Subcutaneous abdominal adipose tissue (tissue), 5 donors: ENCODE measurements around the gene STOML3.

Experiments used
- H3K27ac ChIP-seq: one replicate; pipeline ENCODE4 v1.7.0; 2013; ENCODE audit warnings: low read depth, mild to moderate bottlenecking, inconsistent platforms, low read length, moderate library complexity
- H3K27me3 ChIP-seq, 5 donors: one replicate each; pipeline ENCODE4 v1.7.0; 2013; ENCODE audit warnings: low read length in 5 of 5, inconsistent platforms in 1 of 5; ENCODE audit not compliant: control insufficient read depth in 5 of 5, insufficient read depth in 4 of 5
- H3K36me3 ChIP-seq, 5 donors: one replicate each; pipeline ENCODE4 v1.7.0; 2013; ENCODE audit warnings: low read length in 5 of 5; ENCODE audit not compliant: control insufficient read depth in 5 of 5, insufficient read depth in 5 of 5
- H3K4me1 ChIP-seq, 5 donors: one replicate each; pipeline ENCODE4 v1.7.0; 2013; ENCODE audit warnings: low read length in 5 of 5, mild to moderate bottlenecking in 3 of 5, moderate library complexity in 1 of 5; ENCODE audit not compliant: control insufficient read depth in 5 of 5, insufficient read depth in 5 of 5
- H3K4me3 ChIP-seq, 5 donors: one replicate each; pipeline ENCODE4 v1.7.0; 2013; ENCODE audit warnings: low read length in 5 of 5, low read depth in 1 of 5
- H3K9ac ChIP-seq, 5 donors: one replicate each; pipeline ENCODE4 v1.7.0; 2013; ENCODE audit warnings: low read length in 5 of 5, mild to moderate bottlenecking in 4 of 5, moderate library complexity in 3 of 5
- H3K9me3 ChIP-seq, 5 donors: one replicate each; pipeline ENCODE4 v1.7.0; 2013; ENCODE audit warnings: low read length in 5 of 5; ENCODE audit not compliant: control insufficient read depth in 5 of 5
- donor health status: healthy.
- donor health status: healthy.
- donor health status: healthy.
- donor health status: healthy.
- donor health status: healthy.

STOML3 gene

GRCh38 chr13:38990693-38991092 is at the start of gene STOML3:
Gene STOML3 (minus strand): TSS chr13:38990831. CDS start chr13:38990721, 110 bp downstream.
- Histone ChIP-seq H3K36me3 (no peaks in the 10 kb centered on the region), H3K9ac (no peak within 1 kb of the TSS), H3K4me1 (no peaks in the 10 kb centered on the region), H3K4me3 (no peak within 1 kb of the TSS), H3K27me3 (no peaks in the 10 kb centered on the region), H3K27ac (no peak within 1 kb of the TSS), H3K9me3 (no peaks in the 10 kb centered on the region)

GRCh38 chr13:39040206-39040605 is 49.6 kb upstream of the STOML3 start:
- H3K9ac ChIP-seq, result peak overlapping the region in 3 of 5 donors; percentile 51 to 74 (median 64)
- H3K36me3 ChIP-seq, result peaks cover 0 to 18% (median 16%) of the 10 kb centered on the region in 5 donors
- no peaks in the 10 kb centered on the region for H3K9me3 ChIP-seq
- H3K4me3 ChIP-seq, result peak overlapping the region in 1 of 5 donors; percentile 47
- peak overlapping the region; percentile 84 for H3K27ac ChIP-seq
- H3K27me3 ChIP-seq, result peaks cover 0 to 2% (median 0%) of the 10 kb centered on the region in 5 donors
- peaks cover 6 to 50% (median 48%) of the 10 kb centered on the region in 5 donors for H3K4me1 ChIP-seq

GRCh38 chr13:39039041-39039440 is 48.4 kb upstream of the STOML3 start:
- Histone ChIP-seq H3K27me3 (peaks cover 0 to 2% (median 0%) of the 10 kb centered on the region in 5 donors), H3K4me3 (peak overlapping the region; percentile 89 to 98 (median 95)), H3K9me3 (no peaks in the 10 kb centered on the region), H3K9ac (peak overlapping the region in 2 of 5 donors; percentile 82 to 90), H3K36me3 (peaks cover 0 to 8% (median 5%) of the 10 kb centered on the region in 5 donors), H3K27ac (peak overlapping the region; percentile 84), H3K4me1 (peaks cover 6 to 57% (median 54%) of the 10 kb centered on the region in 5 donors)

- H3K4me1 ChIP-seq, result peaks cover 6 to 57% (median 54%) of the 10 kb centered on the region in 5 donors
- H3K4me3 ChIP-seq, result peak overlapping the region; percentile 89 to 98 (median 95)
- H3K27ac ChIP-seq, result peak overlapping the region; percentile 84
- H3K27me3 ChIP-seq, result peaks cover 0 to 2% (median 0%) of the 10 kb centered on the region in 5 donors
- H3K9me3 ChIP-seq, result no peaks in the 10 kb centered on the region
- H3K36me3 ChIP-seq, result peaks cover 0 to 8% (median under 1%) of the 10 kb centered on the region in 5 donors
- peak overlapping the region; percentile 82 to 99 (median 90) for H3K9ac ChIP-seq
Measured at GRCh38 chr13:39038569-39039030, 48.0 kb upstream of the STOML3 start.

- peaks cover 6 to 57% (median 54%) of the 10 kb centered on the region in 5 donors for H3K4me1 ChIP-seq
- peak within 1 kb of the TSS; percentile 89 to 98 (median 95) for H3K4me3 ChIP-seq
Measured at GRCh38 chr13:39037880-39038568, 47.4 kb upstream of the STOML3 start, which contains the start of the genes NHLRC3 and PROSER1. Gene NHLRC3 (plus strand): TSS chr13:39038456. CDS start chr13:39038640, 184 bp downstream. Gene PROSER1 (minus strand): TSS chr13:39038089. CDS start chr13:39037242, 847 bp downstream.

GRCh38 chr13:39037410-39037879 is 46.8 kb upstream of the STOML3 start:
- H3K27me3 ChIP-seq, result peaks cover 0 to 2% (median 0%) of the 10 kb centered on the region in 5 donors
- H3K36me3 ChIP-seq, result peaks cover 0 to 2% (median 0%) of the 10 kb centered on the region in 5 donors
- peak overlapping the region; percentile 89 to 98 (median 95) for H3K4me3 ChIP-seq
- H3K9me3 ChIP-seq, result no peaks in the 10 kb centered on the region
- H3K9ac ChIP-seq, result peak overlapping the region; percentile 82 to 99 (median 90)
- peaks cover 6 to 57% (median 54%) of the 10 kb centered on the region in 5 donors for H3K4me1 ChIP-seq
- H3K27ac ChIP-seq, result peak overlapping the region; percentile 84

More at GRCh38 chr13:39037880-39038568, 47.4 kb upstream of the STOML3 start, which contains the start of the genes NHLRC3 and PROSER1:
- Histone ChIP-seq H3K27ac (peak within 1 kb of the TSS; percentile 84), H3K9me3 (no peaks in the 10 kb centered on the region), H3K9ac (peak within 1 kb of the TSS; percentile 82 to 99 (median 90)), H3K36me3 (peaks cover 0 to 8% (median 0%) of the 10 kb centered on the region in 5 donors), H3K27me3 (peaks cover 0 to 2% (median 0%) of the 10 kb centered on the region in 5 donors)

- H3K9ac ChIP-seq, result peak overlapping the region in 4 of 5 donors; percentile 82 to 91 (median 88)
- no peaks in the 10 kb centered on the region for H3K9me3 ChIP-seq
- H3K4me3 ChIP-seq, result peak overlapping the region; percentile 73 to 98 (median 95)
- H3K36me3 ChIP-seq, result no peaks in the 10 kb centered on the region
- H3K27ac ChIP-seq, result no peak overlapping the region
- peaks cover 6 to 52% (median 49%) of the 10 kb centered on the region in 5 donors for H3K4me1 ChIP-seq
- H3K27me3 ChIP-seq, result peaks cover 0 to 2% (median 0%) of the 10 kb centered on the region in 5 donors
Measured at GRCh38 chr13:39036212-39036611, 45.6 kb upstream of the STOML3 start.

GRCh38 chr13:39035799-39036198 is 45.2 kb upstream of the STOML3 start:
- peaks cover 0 to 2% (median 0%) of the 10 kb centered on the region in 5 donors for H3K27me3 ChIP-seq
- H3K9me3 ChIP-seq, result no peaks in the 10 kb centered on the region
- no peak overlapping the region for H3K27ac ChIP-seq
- peaks cover 0 to 1% (median 0%) of the 10 kb centered on the region in 5 donors for H3K36me3 ChIP-seq
- peak overlapping the region in 4 of 5 donors; percentile 89 to 98 (median 95) for H3K4me3 ChIP-seq
- H3K4me1 ChIP-seq, result peaks cover 6 to 51% (median 46%) of the 10 kb centered on the region in 5 donors
- H3K9ac ChIP-seq, result peak overlapping the region; percentile 11 to 91 (median 82)

GRCh38 chr13:39035204-39035603 is 44.6 kb upstream of the STOML3 start:
- Histone ChIP-seq H3K36me3 (peaks cover 0 to 3% (median 0%) of the 10 kb centered on the region in 5 donors), H3K4me3 (peak overlapping the region in 3 of 5 donors; percentile 1 to 95 (median 30)), H3K27me3 (peaks cover 0 to 2% (median 0%) of the 10 kb centered on the region in 5 donors), H3K9ac (peak overlapping the region; percentile 11 to 91 (median 82)), H3K27ac (no peak overlapping the region), H3K4me1 (peaks cover 6 to 45% (median 42%) of the 10 kb centered on the region in 5 donors), H3K9me3 (no peaks in the 10 kb centered on the region)
